ENCODE results near the gene LAYN. TPM values are rescaled to one million over a fixed set of nuclear protein-coding genes. Genes with fewer than 3 reads are reported as not detected.

The LAYN gene
- total RNA-seq, 1 donor from 2014 or later: 11.0 TPM

GRCh38 chr11:111528557-111528956, 12.0 kb upstream of the LAYN start:
- no peak for ATAC-seq
- intact Hi-C loops (cut with DNase I): no loop called here
- no peak for DNase-seq (ENCODE audit: low spot score)

DNA sequence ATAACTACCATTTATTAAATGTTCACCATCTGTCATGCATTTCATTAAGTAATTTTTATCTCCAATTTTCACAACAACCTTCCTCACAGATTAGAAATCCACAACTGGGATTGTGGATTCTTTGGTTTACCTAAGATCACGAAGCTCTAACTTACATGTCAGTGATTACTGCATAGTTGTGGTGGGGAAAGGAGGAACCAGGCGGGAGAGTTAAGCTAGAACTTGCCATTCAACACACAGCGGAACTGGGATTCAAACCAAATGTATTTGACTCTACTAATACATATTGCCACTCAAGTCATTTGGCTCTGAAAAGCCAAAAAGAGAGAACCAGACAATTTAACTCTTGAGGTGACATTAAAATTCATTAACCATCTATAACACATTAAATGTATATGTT, 10.4 kb upstream of the LAYN start:
- intact Hi-C loops (cut with DNase I): no loop called here
- no peak for ATAC-seq
- no peak for DNase-seq (ENCODE audit: low spot score)

GRCh38 chr11:111531136-111531535, 9.4 kb upstream of the LAYN start:
- no peak for DNase-seq (ENCODE audit: low spot score)
- intact Hi-C loops (cut with DNase I): no loop called here
- no peak for ATAC-seq

DNA sequence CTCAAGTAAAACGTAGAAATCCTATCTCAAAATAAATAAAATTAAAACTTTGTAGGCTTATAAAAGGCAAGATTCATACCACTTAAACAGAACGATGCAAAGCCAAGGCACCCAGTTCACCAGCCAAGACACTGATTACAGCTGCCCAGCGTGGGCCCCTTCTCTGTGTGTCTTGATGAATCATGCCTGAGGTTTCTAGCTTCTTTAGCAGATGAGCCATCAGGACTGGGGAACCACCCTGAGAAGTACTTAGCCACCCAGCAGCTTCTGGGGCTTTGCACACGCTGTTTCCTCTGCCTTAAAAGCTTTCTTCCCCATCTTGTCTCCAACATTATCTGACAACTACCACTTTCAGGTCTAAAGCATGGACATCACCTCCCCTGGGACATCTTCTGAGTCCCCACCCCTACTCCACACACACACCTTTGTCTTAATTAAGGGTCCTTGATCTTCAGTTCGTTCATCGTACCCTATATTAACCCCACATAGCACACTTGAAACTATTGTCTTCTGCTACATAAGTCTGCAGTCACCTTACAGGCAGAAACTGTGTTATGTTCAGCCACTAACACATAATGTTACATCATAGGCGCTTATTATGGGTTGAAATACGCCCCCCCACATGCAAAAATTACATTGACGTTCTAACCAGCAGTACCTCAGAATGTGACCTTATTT, 8.7 kb upstream of the LAYN start:
- ATAC-seq (no peak), DNase-seq (ENCODE audit: low spot score) (no peak)
- intact Hi-C loops (cut with DNase I): no loop called here

GRCh38 chr11:111532365-111532709, 8.2 kb upstream of the LAYN start:
- ATAC-seq (no peak), DNase-seq (ENCODE audit: low spot score) (no peak)
- intact Hi-C loops (cut with DNase I): no loop called here

DNA sequence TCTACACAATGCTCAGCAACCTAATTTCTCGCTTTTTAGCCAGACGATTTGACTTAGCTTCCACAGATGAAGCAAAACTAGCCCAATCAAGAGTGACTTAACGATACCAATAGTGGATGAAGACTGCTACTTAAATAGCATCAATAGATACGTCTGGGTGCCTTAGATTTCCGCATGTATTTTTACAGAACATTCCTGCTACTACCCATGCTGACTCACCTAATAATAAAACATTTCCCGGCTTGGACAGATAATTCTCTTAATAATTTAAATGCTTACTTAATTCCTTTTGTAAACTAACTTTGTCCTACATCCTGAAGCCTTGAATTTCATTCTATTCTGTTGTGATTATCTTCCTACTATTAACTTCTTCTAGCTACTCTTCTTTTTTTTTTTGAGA, 5.2 kb upstream of the LAYN start:
- intact Hi-C loops (cut with DNase I): no loop called here
- ATAC-seq (no peak), DNase-seq (ENCODE audit: low spot score) (no peak)

GRCh38 chr11:111537336-111537860, 3.1 kb upstream of the LAYN start:
- intact Hi-C loops (cut with DNase I): no loop called here
- ATAC-seq (no peak), DNase-seq (ENCODE audit: low spot score) (no peak)

- ATAC-seq (no peak), DNase-seq (ENCODE audit: low spot score) (no peak)
- intact Hi-C loops (cut with DNase I): no loop called here
Observed at GRCh38 chr11:111538407-111539114, 2.0 kb upstream of the LAYN start.

DNA sequence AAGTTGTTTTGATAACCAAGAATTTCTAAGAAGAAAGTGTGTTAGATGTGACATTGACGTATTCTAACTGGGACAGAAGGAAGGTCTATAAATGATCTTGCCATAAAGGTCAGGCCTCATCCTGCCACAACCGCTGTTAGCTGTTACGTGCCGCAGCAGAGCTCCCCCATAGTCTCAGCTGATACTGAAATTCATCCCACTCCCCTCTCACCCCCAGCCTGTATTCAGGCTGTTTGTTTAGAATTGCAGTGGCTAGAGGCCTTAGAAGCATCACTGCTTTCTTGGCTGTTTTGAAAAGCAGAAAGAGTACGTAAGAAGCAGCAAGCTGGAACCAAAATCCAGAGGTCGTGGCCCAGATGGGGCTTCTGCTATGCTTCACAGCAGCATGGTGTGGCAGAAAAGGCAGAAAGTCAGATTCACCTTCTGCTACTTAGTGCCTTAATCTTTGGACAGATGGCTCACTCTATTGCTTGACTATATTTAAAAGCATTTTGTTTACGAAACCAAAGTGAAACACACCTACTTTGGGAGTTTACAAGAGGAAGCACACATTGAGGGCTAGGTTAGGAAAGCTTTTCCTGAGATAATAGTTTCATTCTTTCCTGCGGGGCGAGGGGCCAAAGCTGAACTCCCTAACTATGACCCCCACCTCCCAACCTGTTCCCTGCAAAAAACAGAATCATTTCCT, 950 bp upstream of the LAYN start:
- intact Hi-C loops (cut with DNase I): no loop called here
- DNase-seq (ENCODE audit: low spot score): no peak
- ATAC-seq: no peak

DNA sequence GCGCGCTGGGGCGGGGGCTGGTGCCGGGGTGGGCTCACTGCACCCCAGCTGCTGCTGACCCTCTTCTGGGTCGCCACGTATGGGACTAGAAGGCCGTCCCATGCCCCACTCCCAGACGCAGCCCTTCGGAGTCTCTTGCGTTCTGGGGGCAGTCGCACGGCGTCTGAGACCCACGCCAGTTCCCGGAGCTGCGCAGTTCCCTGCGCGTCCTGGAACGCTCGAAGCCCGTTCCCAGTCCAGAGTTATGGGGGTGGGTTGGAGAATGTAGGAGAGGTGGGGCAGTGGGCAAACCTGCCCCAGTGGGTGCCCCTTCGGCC, 375 bp downstream of the LAYN start:
- DNase-seq (ENCODE audit: low spot score) (no peak), ATAC-seq (peak; percentile 52)
- intact Hi-C loops (cut with DNase I): no loop called here

DNA sequence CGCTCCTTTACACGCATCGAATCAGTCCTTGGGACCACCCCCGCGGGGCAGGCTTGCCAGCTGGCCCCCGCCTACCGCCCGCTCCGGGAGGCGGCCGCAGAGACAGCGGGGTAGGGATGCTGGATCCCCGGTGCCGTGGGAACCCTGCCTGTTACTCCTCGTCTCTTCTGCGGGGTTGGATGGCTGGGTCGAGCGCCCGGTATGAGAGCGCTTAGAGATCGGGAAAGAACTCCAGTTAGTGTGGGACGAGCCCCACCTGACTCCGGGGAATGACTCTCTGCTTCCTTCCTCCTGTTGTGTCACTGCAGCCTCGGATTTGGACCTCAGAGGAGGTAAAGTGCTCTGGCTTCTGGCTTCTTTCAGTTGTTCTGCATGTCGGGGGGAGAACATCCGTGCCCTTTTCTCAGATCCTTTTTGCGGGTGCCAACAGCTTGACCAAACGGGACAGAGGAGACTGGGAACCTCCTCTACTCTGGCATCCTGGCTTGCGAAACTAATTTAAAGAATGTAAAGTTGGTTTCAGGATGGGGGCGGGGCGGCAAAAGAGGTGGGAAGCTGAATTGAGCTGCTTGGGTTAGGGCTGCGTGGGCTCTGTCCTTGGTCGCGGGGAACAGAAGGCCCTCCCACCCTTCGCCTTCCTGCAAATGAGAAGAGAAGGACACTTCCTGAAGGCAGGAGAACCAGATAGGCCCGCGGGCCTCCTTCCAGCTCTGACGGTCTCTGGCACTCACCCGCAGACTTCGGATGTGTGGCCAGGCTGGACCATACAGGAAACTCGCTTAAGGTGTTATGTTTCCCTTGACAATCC, 938 bp downstream of the LAYN start:
- intact Hi-C loops (cut with DNase I): no loop called here
- DNase-seq (ENCODE audit: low spot score) (no peak), ATAC-seq (peak; percentile 77)

- ATAC-seq (no peak), DNase-seq (ENCODE audit: low spot score) (no peak)
- intact Hi-C loops (cut with DNase I): no loop called here
Observed at GRCh38 chr11:111542606-111543275, 2.2 kb downstream of the LAYN start.

DNA sequence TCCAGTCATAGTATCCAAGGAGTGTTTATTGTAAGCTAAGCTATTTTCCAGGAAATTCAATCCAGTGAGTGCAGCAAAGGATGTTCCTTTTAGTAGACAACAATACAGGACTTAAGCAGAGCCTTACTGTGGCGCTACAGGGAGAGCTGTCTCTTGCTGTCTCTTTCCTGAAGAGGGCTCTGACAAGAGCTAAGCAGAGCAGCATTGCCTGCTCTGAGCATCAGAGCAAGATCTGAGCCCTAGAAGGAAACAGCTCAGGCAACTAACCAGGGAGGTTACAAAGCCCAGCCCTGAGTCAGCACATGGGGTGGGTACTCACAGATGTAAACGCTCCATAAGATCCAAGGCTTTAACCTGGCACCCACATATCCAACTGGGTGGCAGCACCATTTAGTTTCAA, 8.0 kb downstream of the LAYN start:
- DNase-seq (ENCODE audit: low spot score) (no peak), ATAC-seq (no peak)
- intact Hi-C loops (cut with DNase I): no loop called here

DNA sequence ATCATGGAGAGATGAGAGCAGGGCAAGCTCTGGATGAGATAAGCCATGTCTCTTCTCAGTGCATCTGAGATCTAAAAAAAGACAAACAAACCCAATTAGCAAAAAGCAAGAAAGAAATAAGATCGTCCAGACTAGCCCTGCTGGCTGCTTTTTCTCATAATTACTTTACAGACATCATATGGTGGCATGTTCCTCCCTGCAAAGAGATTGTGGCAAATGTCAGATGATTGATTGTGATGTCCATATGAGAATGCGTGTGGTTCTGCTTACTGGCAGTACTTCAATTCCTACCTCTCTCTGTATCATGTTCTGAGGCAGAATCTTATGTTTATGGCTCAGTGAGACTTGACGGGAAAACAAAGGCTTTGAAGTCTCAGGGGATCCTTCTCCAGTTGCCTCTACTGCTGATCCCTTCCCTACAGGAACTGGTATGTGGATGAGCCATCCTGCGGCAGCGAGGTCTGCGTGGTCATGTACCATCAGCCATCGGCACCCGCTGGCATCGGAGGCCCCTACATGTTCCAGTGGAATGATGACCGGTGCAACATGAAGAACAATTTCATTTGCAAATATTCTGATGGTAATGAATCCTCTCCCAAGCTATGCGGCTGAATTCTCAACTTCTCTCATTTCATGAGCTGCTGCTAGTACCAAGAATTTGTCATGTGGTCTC, 8.8 kb downstream of the LAYN start:
- DNase-seq (ENCODE audit: low spot score) (no peak), ATAC-seq (no peak)
- intact Hi-C loops (cut with DNase I): no loop called here

- ATAC-seq: no peak
- intact Hi-C loops (cut with DNase I): no loop called here
- no peak for DNase-seq (ENCODE audit: low spot score)
Observed at GRCh38 chr11:111549869-111550203, 9.3 kb downstream of the LAYN start.

GRCh38 chr11:111550258-111550657, 9.7 kb downstream of the LAYN start:
- DNase-seq (ENCODE audit: low spot score): no peak
- ATAC-seq: no peak
- intact Hi-C loops (cut with DNase I): no loop called here

DNA sequence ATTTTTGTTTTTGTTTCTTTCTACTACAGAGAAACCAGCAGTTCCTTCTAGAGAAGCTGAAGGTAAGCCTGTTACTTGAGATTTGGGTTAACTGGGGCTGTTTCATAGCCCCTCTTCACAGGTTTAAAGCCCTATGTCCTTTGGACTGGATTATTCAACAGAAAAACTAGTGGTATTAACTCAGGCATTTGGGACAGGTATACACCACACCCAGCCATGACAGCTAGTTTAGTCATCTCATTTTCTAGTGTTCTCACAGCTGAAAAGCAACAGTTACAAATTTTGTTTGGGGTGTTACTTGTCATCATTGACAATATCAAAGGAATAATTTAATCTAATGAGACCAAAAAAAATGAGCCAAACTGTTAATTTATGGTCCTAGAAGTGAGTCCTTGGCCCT, 14.0 kb downstream of the LAYN start:
- no peak for ATAC-seq
- intact Hi-C loops (cut with DNase I): no loop called here

DNA sequence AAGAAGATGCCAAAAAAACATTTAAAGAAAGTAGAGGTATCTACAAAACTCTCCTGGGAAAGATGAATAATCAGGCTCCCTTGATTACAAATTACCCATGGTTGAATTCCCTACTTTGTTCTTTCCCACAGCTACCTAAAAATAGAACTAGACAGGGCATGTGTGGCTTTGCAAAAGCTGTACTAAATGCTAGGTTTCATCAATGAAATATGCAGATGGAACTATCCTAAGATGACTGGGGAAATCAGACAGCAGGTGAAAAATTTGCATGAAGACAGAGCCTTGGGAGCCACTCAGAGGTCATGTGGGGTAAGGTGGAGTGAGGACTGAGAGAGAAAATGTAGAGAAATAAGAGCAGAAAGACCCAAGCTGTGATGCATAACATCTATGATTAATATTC, 14.7 kb downstream of the LAYN start:
- DNase-seq (ENCODE audit: low spot score): no peak
- intact Hi-C loops (cut with DNase I): no loop called here

More for the DNA sequence above, 14.0 kb downstream of the LAYN start:
- DNase-seq (ENCODE audit: low spot score): no peak

More for the DNA sequence above, 14.7 kb downstream of the LAYN start:
- ATAC-seq: no peak

Data from sciatic nerve (tissue), 2 donors.